ENCODE measurements around the gene CA11.

CA11 gene

DNA sequence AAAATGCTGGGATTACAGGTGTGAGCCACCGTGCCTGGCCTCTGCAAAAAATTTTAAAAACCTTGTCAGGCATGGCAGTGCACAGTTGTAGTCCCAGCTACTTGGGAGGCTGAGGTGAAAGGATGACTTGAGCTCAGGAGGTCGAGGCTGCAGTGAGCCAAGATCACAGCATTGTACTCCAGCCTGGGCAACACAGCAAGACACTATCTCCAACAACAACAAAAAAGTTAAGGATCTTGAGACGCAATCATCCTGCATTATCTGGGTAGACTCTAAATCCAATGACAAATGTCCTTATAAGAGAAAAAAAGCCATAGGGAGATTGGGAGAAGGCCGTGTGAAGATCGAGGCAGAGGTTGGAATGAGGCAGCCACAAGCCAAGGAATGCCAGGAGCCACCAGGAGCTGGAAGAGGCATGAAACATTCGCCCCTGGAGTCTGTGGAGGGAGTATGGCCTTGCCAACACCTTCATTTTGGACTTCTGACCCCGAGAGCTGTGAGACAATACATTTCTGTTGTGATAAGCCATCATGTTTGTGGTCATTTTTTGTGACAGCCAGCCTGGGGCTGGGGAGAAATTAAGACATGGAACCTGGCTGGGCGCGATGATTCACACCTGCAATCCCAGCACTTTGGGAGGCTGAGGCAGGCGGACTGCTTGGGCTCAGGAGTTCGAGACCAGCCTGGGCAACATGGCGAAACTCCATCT is 5.1 kb upstream of the CA11 start:
- TF ChIP-seq ZBTB7A (IDR thresholded peaks at IDR 0.05; ENCODE audit: low read depth) (no peak), CREB1 (IDR thresholded peaks at IDR 0.05; ENCODE audit: low read depth) (no peak), RAD21 (IDR thresholded peaks at IDR 0.05; ENCODE audit: low read depth) (no peak), YY1 (IDR thresholded peaks at IDR 0.05; ENCODE audit: low read depth) (no peak), FOXM1 (IDR thresholded peaks at IDR 0.05; ENCODE audit: borderline replicate concordance, low read depth) (no peak), TCF12 (IDR thresholded peaks at IDR 0.05; ENCODE audit: low read depth) (no peak), TAF1 (IDR thresholded peaks at IDR 0.05; ENCODE audit: low read depth) (no peak)
- TF ChIP-seq, protein P1, sequence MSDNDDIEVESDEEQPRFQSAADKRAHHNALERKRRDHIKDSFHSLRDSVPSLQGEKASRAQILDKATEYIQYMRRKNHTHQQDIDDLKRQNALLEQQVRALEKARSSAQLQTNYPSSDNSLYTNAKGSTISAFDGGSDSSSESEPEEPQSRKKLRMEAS (IDR thresholded peaks at IDR 0.05): no peak
- TF ChIP-seq, protein P2, sequence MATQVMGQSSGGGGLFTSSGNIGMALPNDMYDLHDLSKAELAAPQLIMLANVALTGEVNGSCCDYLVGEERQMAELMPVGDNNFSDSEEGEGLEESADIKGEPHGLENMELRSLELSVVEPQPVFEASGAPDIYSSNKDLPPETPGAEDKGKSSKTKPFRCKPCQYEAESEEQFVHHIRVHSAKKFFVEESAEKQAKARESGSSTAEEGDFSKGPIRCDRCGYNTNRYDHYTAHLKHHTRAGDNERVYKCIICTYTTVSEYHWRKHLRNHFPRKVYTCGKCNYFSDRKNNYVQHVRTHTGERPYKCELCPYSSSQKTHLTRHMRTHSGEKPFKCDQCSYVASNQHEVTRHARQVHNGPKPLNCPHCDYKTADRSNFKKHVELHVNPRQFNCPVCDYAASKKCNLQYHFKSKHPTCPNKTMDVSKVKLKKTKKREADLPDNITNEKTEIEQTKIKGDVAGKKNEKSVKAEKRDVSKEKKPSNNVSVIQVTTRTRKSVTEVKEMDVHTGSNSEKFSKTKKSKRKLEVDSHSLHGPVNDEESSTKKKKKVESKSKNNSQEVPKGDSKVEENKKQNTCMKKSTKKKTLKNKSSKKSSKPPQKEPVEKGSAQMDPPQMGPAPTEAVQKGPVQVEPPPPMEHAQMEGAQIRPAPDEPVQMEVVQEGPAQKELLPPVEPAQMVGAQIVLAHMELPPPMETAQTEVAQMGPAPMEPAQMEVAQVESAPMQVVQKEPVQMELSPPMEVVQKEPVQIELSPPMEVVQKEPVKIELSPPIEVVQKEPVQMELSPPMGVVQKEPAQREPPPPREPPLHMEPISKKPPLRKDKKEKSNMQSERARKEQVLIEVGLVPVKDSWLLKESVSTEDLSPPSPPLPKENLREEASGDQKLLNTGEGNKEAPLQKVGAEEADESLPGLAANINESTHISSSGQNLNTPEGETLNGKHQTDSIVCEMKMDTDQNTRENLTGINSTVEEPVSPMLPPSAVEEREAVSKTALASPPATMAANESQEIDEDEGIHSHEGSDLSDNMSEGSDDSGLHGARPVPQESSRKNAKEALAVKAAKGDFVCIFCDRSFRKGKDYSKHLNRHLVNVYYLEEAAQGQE (IDR thresholded peaks at IDR 0.05; ENCODE audit: low read depth): no peak

DNA sequence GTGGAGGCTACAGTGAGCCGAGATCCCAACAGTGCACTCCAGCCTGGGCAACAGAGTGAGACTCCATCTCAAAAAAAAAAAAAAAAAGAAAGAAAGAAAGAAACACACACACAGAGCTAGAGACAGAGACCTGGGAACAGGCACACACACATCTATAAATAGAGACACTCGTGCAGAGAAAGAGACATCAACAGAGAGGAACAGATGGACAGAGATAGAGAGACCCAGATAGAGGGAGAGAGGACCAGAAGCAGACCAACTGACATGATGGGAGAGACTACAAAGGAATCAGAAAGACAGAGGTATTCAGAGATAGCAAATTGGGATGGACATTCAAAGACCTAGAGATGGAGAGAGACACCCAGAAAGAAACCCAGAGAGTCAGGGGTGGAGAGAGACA is 2.1 kb upstream of the CA11 start:
- TF ChIP-seq NFIC (IDR thresholded peaks at IDR 0.05): no peak
- no peak for TF ChIP-seq TCF12 (IDR thresholded peaks at IDR 0.05; ENCODE audit: low read depth)
- TF ChIP-seq, protein P1 (IDR thresholded peaks at IDR 0.05): no peak
- TF ChIP-seq RAD21 (IDR thresholded peaks at IDR 0.05; ENCODE audit: low read depth): no peak
- TF ChIP-seq, protein P3, sequence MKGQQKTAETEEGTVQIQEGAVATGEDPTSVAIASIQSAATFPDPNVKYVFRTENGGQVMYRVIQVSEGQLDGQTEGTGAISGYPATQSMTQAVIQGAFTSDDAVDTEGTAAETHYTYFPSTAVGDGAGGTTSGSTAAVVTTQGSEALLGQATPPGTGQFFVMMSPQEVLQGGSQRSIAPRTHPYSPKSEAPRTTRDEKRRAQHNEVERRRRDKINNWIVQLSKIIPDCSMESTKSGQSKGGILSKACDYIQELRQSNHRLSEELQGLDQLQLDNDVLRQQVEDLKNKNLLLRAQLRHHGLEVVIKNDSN (IDR thresholded peaks at IDR 0.05): no peak
- TF ChIP-seq YY1 (IDR thresholded peaks at IDR 0.05; ENCODE audit: low read depth): no peak
- no peak for TF ChIP-seq CEBPB (IDR thresholded peaks at IDR 0.05)
- TF ChIP-seq TAF1 (IDR thresholded peaks at IDR 0.05; ENCODE audit: low read depth): no peak
- TF ChIP-seq, protein P2 (IDR thresholded peaks at IDR 0.05; ENCODE audit: low read depth): no peak
- no peak for TF ChIP-seq EP300 (IDR thresholded peaks at IDR 0.05; ENCODE audit: borderline replicate concordance)
- TF ChIP-seq ZBTB7A (IDR thresholded peaks at IDR 0.05; ENCODE audit: low read depth): no peak
- TF ChIP-seq CREB1 (IDR thresholded peaks at IDR 0.05; ENCODE audit: low read depth): no peak
- TF ChIP-seq TEAD4 (IDR thresholded peaks at IDR 0.05): no peak
- no peak for TF ChIP-seq FOXM1 (IDR thresholded peaks at IDR 0.05; ENCODE audit: borderline replicate concordance, low read depth)
- no peak for TF ChIP-seq EGR1 (IDR thresholded peaks at IDR 0.05)

DNA sequence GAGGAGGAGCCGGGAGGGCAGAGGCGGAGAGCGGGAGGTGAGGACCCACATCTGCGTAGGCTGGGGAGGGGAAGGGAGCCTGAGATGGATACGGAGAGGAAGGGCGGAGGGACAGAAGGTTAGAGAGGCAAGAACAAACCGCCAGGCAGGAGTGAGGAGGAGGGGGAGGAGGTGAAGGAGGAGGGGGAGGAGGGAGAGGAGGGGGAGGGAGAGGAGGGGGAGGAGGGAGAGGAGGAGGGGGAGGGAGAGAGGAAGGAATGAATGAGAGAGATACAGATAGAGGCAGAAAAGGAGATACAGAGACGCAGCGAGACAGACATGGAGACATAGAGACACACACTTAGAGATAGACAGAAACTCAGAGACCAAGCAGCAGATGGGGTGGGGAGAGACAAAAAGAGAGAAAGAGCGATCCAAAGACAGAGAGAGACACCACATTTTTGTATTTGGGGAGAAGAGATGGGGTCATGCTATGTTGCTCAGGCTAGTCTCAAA is 782 bp upstream of the CA11 start:
- no peak for TF ChIP-seq RAD21 (IDR thresholded peaks at IDR 0.05; ENCODE audit: low read depth)
- no peak for TF ChIP-seq FOXM1 (IDR thresholded peaks at IDR 0.05; ENCODE audit: borderline replicate concordance, low read depth)
- TF ChIP-seq, protein P1 (IDR thresholded peaks at IDR 0.05): no peak
- TF ChIP-seq EGR1 (IDR thresholded peaks at IDR 0.05): peak; percentile 35; the same call in 1 of the 2 replicates
- TF ChIP-seq, protein P2 (IDR thresholded peaks at IDR 0.05; ENCODE audit: low read depth): no peak
- TF ChIP-seq YY1 (IDR thresholded peaks at IDR 0.05; ENCODE audit: low read depth): no peak
- no peak for TF ChIP-seq CREB1 (IDR thresholded peaks at IDR 0.05; ENCODE audit: low read depth)

DNA sequence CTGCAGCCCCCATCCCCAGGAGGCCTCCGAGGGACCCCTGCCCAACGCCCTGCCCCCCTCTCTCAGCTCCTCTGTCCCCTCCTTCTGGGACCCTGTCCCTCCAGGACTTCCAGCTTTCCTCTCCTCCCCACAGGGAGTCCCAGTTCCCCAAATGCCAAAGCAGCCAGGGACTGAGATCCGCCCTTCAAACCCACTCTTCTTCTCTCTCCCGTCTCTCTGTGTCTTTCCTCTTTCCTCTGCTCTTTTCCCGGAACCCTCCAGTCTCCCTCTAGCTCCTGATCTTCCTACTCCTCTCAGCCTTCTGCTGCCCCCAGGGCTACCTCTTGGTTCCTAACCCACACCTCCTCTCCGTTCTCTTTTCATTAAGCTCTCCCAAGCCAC is 377 bp downstream of the CA11 start:
- TF ChIP-seq, protein P3 (IDR thresholded peaks at IDR 0.05): no peak
- TF ChIP-seq TAF1 (IDR thresholded peaks at IDR 0.05; ENCODE audit: low read depth) (no peak), EP300 (IDR thresholded peaks at IDR 0.05; ENCODE audit: borderline replicate concordance) (no peak), FOXM1 (IDR thresholded peaks at IDR 0.05; ENCODE audit: borderline replicate concordance, low read depth) (no peak), NFIC (IDR thresholded peaks at IDR 0.05) (no peak), CREB1 (IDR thresholded peaks at IDR 0.05; ENCODE audit: low read depth) (no peak), CEBPB (IDR thresholded peaks at IDR 0.05) (no peak), YY1 (IDR thresholded peaks at IDR 0.05; ENCODE audit: low read depth) (no peak), TCF12 (IDR thresholded peaks at IDR 0.05; ENCODE audit: low read depth) (no peak; the same call in 1 of the 2 replicates)
- TF ChIP-seq, protein P2 (IDR thresholded peaks at IDR 0.05; ENCODE audit: low read depth): no peak
- TF ChIP-seq, protein P1 (IDR thresholded peaks at IDR 0.05): no peak; the same call in 1 of the 2 replicates
